Putamen (tissue), 1 donor: ENCODE results near the gene ANTXRL.
"Not testable (repeated sequence)": the region's sequence is repeated elsewhere in the genome, so short reads cannot be mapped to it uniquely, and the experiment has no call there.

ENCODE experiments used
- DNase-seq: peaks from one replicate; pipeline ENCODE4 v3.0.0-alpha.2; 2016; ENCODE audit warnings: low spot score

The ANTXRL gene

DNA sequence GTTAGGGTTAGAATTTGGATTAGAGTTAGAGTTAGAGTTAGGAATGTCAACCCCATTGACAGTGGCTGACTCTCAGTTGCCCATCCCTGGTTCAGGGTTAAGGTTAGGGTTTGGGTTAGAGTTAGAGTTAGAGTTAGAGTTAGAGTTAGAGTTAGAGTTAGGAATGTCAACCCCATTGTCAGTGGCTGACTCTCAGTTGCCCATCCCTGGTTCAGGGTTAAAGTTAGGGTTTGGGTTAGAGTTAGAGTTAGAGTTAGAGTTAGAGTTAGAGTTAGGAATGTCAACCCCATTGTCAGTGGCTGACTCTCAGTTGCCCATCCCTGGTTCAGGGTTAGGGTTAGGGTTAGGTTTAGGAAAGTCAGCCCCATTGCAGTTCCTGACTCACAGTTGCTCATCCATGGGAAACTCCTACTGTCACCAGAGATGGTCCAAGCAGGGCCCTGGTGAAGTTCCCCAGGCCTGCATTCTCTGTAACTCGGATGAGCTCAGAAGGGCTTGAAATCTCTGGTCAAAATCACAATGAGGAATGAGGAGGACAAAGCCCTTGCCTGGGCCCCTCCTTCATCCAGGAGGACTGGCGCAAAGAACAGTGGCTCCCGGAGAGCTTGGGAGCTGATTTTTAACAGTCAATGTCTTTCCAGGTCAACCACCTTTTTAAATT lies 8.7 kb downstream of the ANTXRL start:
- not testable (repeated sequence) for DNase-seq

DNA sequence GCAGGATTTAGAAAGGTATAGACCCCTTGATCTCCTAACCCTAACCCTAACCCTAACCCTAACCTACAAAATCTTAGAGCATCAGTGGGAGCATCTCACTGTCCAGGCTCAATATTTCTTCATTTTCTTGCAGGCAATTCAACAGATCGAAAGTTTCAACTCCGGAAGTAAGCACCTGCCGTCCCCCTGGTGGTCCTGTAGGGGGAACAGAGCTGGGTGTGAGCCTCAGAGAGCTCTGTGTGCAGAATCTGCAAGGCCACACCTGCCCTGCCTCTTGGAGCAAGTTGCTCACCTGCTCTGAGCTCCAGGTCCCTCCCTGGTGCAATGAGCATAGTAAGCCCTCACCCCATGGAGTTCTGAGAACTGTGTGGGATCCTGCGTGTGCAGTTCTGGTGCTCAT lies 9.3 kb downstream of the ANTXRL start:
- not testable (repeated sequence) for DNase-seq

DNA sequence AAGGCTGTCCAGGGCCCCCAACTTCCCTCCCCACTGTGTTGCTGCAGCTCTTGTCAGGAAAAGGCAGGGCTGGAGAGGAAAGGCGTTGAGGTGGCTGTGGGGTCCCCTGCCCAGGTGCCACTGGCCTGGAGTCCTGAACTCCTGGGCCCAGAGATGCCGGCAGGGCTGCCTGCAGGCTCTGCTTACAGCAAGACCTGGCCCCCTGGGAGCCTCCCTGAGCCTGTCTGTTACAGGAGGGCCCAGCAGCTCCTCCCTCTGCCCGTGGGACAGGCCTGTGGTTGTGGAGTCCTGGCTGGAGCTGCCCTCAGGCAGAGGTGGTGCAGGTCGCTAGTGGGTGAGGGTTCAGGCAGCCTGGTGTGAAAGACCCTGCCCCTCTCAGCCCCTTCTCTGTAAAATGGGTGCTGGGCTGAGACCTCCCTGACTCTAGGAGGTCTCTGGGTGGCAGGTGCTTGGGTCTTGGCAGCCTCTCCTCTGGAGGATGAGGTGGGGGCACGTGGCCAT lies 9.9 kb downstream of the ANTXRL start:
- no peak for DNase-seq

DNA sequence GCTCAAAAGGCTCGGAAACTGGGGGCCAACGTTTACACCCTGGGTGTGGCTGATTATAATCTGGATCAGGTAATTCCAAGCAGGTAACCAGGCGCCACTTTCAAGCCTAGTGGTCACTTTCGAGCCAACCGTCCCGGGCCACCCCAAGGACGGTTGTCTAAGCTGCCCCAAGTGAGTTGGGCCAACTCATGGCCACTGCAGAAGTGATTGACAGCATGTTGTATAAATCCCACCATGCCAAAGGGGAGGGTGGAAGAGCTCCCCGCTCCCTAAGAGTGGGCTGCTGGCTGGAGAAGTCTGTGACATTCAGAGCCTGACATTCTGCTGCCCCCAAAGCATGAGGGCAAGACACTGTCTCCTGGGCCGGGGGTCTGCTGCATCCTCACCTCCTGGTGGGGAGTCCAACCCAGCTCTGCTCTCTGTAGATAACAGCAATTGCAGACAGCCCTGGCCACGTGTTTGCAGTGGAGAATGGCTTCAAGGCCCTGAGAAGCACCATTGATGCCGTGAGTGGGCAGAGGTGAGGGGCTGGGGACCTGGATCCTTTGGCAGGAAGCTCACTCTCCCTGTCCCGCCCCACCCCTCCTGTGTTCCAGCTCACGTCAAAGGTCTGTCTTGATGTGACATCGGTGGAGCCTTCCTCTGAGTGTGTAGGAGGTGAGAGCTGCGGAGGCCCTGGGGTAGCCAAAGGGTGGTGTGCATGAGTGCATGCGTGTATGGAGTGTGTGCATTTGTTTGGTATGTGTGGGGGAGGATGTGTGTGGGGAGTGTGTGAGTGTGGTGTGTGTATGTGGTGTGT lies 10.8 kb downstream of the ANTXRL start:
- DNase-seq: no peak

DNA sequence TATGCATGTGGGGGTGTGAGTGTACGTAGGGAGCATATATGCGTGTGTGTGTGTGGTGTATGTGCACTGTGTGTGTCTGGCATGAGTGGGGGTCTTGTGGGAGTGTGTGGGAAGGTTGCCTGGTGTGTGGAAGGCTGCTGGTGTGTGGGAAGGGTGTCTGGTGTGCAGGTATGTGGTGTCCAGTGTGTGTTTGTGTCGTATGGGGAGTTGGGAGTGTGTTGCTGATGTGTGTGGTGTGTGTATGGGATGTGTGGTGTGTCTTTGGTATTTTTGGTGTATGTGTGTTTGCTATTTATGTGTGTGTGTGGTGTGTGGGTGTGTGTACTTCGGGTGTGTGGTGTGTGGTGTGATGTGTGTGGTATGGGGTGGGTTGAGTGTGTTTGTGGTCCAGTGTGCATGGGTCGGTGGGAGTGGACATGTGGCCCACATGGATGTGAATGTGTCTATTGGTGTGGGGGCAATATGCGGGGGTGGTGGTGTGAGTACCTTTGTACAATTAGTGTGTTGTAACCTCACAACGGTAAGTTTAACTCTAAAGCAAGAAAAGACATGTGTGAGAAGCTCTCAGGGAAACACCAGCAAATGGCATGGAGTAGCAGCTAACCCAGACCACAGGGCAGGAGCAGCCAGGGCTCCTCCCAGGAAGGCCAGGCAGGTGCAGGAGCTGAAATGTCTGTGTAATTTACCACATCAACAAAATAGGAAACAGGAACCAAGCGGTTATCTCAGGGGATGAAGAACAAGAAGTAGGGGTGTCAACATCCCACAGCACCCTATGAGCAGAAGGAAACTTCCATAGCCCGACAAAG lies 11.9 kb downstream of the ANTXRL start:
- no peak for DNase-seq

DNA sequence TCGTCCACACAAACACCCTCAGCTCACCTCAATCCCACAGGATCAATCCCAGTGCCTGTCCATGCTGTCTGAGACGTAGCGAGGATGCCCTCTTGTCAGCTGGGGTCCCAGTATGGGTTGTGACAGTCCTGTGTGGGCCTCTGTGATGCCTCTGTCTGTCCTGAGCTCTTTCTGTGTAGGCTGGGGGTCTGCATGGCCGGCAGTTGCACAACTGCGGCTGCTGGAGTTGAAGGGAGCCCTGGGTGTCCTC lies 12.4 kb downstream of the ANTXRL start:
- no peak for DNase-seq

GRCh38 chr10:46299536-46300369 lies 13.0 kb downstream of the ANTXRL start:
- no peak for DNase-seq

GRCh38 chr10:46300370-46300711 lies 13.5 kb downstream of the ANTXRL start:
- DNase-seq: not testable (repeated sequence)

DNA sequence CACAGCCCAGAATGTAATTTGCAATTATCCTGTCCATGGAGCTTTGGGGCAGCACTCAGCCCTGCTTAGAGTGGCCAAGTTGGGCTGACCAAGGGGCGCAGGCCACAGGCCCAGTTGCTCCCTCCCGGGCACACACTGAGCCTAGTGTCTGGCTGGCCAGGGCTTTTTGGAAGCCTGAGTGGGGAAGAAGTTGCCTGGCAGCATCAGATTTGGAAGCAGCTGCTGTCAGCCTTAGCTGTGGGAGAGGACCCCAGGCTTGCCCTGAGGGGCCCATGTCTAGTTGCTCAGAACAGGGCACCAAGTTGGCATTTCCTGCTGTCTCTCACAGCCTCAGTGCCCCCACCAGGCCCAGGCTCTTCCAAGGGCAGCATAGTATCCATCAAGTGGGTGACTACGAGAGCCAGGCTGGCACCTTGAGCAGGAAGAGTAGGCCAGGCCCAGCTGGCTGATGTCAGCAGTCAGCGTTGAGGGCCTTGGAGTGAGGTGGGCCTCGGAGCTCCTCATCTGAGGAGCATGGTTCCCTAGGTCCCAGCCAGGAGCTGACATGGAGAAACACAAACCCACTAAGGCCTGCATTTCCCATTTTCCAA lies 14.4 kb downstream of the ANTXRL start:
- no peak for DNase-seq

DNA sequence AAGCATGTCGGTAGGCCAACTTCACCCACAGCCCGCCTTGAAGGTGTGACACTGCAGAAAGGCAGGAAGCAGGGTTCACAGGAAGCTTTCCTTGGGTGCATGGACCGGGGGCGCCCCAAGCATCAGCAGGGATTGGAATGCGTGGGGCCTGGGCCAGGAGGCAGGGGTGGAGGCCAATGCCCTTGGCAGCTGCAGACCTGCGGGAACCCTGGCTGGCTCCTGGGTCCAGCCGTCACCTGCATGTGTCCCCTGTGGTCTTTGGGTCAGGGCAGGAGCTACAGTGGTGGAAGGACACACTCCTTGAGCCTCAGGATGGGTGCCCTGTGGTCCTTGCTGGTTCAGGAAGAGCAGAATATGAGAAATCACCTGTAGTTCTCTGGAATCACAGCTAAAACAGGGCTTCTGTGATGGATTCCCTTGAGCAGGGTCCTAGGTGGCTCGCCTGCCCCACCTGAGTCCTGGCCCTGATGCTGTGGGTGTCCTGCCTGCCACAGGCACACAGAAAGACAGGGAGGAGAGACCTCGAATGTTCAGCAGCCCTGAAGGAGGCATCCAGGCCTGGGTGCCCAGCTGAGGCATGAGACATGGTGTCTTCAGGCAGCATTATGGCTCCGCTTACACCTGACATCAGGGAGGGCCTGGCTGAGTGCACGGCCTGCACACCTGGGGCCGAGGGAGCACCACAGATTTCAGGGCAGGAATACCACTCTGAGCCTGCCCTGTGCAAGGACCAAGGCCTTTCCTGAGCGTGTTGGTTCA lies 15.1 kb downstream of the ANTXRL start:
- DNase-seq: no peak

- DNase-seq: not testable (repeated sequence)
These were observed 16.1 kb downstream of the ANTXRL start for GRCh38 chr10:46302765-46303352.

DNA sequence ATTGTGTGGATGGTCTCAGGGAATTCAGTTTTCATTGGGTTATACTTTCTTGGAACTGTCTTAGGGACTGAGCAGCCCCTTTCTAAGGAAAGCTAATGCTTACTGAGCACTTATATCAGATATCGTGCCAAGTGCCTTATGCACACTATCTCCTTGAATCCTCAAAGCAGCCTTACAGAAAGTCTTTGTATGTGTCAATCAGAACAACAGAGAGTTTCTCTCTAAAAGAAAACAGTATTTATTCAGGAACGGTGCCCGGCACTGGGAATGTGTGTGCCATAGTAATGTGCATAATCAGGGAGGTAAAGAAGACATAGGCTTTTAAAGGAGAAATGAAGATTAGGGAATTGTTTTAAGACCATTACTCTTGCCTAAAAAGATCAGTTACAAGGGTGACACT lies 17.3 kb downstream of the ANTXRL start:
- no peak for DNase-seq

DNA sequence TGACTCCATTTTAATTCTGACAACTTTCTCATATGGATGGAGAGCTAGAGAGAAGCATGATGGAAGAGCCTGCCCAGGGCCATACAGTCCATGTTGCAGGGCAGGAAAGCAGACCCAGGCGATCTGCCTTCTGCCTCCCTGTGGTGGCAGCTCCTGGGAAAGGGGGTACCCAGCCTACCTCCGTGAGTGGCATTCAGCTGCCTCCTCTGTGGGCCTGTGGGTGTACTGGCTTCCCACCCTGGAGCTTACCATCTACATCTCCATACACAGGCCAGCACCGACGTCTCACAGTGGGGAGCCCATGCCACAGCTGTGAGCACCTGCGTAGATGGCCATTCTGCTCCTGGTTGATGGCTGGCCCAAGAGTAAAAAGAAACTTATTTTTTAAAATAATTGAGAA lies 17.9 kb downstream of the ANTXRL start:
- not testable (repeated sequence) for DNase-seq

GRCh38 chr10:46305079-46305818 lies 18.5 kb downstream of the ANTXRL start:
- no peak for DNase-seq

GRCh38 chr10:46305986-46306385 lies 19.2 kb downstream of the ANTXRL start:
- no peak for DNase-seq

DNA sequence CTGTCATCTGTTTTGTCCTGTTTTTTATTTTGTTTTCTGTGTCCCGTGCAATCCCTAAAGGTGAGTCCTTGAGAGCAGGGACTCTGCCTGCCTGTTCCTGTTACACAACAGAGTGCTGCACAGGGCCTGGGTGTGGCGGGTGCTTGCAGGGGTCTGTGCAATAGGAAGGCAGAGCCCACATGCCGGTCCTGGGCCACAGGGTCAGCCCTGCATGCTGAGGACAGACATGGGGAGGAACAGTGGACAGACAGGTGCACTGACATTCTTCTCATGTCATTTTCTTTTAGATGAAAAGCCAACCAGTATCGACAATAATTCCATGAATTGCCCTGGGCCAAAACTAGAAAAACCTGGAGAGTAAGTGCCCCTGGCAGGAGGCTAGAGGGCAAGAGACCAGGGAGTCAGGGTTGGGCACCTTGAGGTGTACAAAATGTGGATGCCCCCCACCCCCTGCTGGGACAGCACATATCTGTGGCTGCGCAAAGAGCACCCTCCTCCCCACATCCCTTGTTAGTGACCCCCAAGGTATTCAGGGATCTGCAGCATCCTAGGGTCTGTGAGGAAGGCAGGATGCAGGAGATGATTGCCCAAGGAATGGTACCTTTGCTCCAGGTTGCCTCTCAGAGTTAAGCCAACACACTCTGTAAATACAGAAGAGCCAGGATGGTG lies 19.9 kb downstream of the ANTXRL start:
- DNase-seq: no peak

- DNase-seq: no peak
These were observed 20.7 kb downstream of the ANTXRL start for GRCh38 chr10:46307281-46308112.

DNA sequence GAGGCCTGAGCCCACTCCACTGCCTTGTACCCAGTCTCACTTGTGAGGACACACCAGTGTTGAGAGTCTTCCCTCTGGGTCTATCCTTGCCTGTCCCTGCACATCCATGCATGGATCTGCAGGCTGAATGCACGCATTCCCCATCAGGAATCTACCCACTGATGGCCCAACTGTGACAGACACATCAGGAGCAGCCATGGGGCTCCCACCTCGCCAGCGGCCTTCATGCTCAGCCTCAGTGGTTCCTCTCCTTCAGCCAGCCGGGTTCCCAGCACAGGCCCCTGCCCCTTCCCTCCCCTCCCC lies 21.3 kb downstream of the ANTXRL start:
- no peak for DNase-seq
